ENCODE measurements around the gene KRTAP1-5. TPM values are rescaled to one million over a fixed set of nuclear protein-coding genes. Genes with fewer than 3 reads are reported as not detected.
"Not testable (repeated sequence)": the region's sequence is repeated elsewhere in the genome, so short reads cannot be mapped to it uniquely, and the experiment has no call there.

The KRTAP1-5 gene
- total RNA-seq, 1 experiment from 2014 or later: not detected

DNA sequence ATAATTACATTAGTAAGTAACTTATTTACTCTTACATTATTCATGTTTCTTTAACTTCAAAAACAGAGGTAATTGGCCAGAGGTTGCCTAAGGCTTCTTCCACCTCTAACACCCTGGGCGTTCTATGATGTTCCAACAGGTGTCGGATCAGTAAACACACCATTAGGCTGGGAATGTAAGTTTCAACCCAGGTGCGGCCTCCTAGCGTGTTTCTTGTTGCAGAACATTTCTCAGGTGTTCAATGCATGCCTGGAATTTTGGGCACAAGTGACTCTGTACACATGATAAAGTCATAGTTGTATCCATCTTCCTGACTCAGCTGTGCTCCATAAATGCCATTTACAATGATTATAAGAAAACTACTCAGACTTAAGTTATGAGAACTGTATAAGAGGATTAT is 27.0 kb upstream of the KRTAP1-5 start:
- DNase-seq (ENCODE audit: low spot score): no peak
- in situ Hi-C loops (cut with HindIII; ENCODE audit: low sequenced_read_pairs): no loop called here

DNA sequence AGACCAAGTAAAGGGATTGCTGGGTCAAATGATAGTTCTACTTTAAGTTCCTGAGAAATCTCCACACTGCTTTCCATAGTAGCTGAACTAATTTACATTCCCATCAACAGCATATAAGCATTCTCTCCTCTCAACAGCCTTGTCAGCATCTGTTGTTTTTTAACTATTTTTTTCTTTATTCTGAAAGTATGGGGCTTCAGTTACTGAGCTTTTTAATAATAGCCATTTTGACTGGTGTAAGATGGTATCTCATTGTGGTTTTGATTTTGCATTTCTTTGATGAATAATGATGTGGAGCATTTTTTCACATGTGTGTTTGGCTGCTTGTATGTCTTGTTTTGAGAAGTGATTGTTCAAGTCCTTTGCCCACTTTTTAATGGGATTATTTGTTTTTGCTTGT is 25.6 kb upstream of the KRTAP1-5 start:
- in situ Hi-C loops (cut with HindIII; ENCODE audit: low sequenced_read_pairs): no loop called here
- DNase-seq (ENCODE audit: low spot score): no peak

DNA sequence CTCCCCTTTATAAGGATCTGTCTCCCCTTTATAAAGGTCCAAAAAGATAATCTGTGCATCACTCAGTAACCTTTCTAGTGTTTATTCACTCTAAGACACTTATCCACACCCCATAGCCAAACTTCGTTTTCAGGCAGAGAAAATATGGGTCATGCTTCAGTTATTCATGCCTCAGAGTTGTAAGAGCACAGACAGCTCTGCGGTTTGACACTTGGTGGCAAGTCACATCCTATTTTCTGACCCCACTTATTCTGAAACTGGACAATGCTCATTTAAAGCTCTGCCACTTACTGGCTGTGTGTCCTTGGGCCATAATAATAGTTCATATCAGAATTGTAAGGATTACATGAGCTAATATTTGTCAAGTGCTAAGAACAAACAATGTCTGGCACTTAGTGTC is 22.1 kb upstream of the KRTAP1-5 start:
- no peak for DNase-seq (ENCODE audit: low spot score)
- in situ Hi-C loops (cut with HindIII; ENCODE audit: low sequenced_read_pairs): no loop called here

DNA sequence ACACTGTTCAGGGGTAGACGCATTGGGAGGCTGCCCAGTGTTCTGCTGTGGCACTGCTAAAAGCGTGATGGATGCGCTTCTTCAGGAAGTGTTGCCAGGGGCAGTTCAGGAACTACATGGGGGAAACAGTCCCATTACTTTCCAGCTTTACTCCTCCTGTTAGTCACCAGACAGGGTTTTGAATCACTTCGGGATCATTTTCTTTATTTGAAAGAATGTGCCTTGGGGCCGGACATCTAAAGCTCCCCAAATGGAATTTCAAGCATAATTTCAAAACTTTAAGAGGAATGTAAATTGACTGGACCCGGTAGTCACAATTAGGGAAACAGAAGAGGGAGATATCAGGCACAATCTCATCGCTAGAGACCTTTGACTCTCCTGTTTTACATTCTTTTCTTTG is 21.4 kb upstream of the KRTAP1-5 start:
- in situ Hi-C loops (cut with HindIII; ENCODE audit: low sequenced_read_pairs): no loop called here
- no peak for DNase-seq (ENCODE audit: low spot score)

- DNase-seq (ENCODE audit: low spot score); in situ Hi-C loops (cut with HindIII; ENCODE audit: low sequenced_read_pairs): not testable (repeated sequence)
These were observed 19.9 kb upstream of the KRTAP1-5 start, which contains the start of gene KRTAP2-1 for GRCh38 chr17:41046735-41047465. Gene KRTAP2-1, minus strand, starts transcription at chr17:41047316. Its CDS starts 49 bp downstream, at chr17:41047267.

DNA sequence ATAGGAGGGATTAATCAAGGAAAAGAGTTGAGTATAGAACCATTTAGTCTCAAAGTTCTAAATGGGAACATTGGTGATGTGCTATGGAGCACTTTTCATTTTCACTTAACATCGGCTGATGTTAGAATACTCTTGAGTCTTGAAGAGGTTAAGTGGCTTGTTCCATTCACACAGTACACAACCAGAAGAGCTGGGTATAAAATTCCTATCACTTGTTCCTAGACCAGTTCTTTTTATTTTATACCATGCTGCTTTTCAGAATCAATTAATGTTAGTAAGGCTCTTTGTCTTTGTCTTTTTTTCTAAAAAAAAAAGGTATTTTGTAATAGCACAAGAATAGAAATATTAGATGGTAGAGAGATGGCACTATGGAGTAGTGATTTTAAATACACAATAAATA is 15.9 kb upstream of the KRTAP1-5 start:
- in situ Hi-C loops (cut with HindIII; ENCODE audit: low sequenced_read_pairs): no loop called here
- DNase-seq (ENCODE audit: low spot score): no peak

- DNase-seq (ENCODE audit: low spot score); in situ Hi-C loops (cut with HindIII; ENCODE audit: low sequenced_read_pairs): not testable (repeated sequence)
These were observed 14.0 kb upstream of the KRTAP1-5 start, which contains the start of gene KRTAP1-1 for GRCh38 chr17:41040783-41041571. Gene KRTAP1-1, minus strand, starts transcription at chr17:41041450. Its CDS starts 53 bp downstream, at chr17:41041397.

- no peak for DNase-seq (ENCODE audit: low spot score)
- in situ Hi-C loops (cut with HindIII; ENCODE audit: low sequenced_read_pairs): no loop called here
These were observed 10.9 kb upstream of the KRTAP1-5 start for GRCh38 chr17:41037853-41038350.

DNA sequence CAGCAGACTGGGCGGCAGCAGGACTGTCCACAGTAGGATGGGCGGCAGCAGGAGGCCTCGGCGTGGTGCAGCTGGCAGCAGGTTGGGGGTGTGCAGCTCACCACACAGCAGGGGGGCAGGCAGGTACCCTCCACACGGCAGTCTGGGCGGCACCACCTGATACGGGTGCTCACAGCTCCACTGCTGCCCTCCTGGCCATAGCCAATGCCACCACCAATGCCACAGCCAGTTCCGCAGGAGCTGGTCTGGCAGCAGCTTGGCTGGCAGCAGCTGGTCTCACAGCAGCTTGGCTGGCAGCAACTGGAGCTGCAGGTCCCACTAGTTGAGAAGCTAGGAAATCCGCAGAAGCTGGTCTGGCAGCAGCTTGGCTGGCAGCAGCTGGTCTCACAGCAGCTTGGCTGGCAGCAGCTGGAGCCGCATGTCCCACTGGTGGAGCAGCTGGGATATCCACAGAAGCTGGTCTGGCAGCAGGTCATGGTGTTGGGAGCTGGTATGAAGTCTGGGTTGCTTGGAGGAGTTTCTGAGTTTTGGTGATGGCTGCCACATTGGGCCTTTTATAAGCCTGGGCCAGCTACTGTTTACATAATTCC is 7.4 kb upstream of the KRTAP1-5 start, which contains the start of gene KRTAP1-3:
TSS of gene KRTAP1-3 (minus strand) at position 529 of the 590 bp plus-strand sequence. CDS start at position 476, 53 bp downstream.
- DNase-seq (ENCODE audit: low spot score); in situ Hi-C loops (cut with HindIII; ENCODE audit: low sequenced_read_pairs): not testable (repeated sequence)

DNA sequence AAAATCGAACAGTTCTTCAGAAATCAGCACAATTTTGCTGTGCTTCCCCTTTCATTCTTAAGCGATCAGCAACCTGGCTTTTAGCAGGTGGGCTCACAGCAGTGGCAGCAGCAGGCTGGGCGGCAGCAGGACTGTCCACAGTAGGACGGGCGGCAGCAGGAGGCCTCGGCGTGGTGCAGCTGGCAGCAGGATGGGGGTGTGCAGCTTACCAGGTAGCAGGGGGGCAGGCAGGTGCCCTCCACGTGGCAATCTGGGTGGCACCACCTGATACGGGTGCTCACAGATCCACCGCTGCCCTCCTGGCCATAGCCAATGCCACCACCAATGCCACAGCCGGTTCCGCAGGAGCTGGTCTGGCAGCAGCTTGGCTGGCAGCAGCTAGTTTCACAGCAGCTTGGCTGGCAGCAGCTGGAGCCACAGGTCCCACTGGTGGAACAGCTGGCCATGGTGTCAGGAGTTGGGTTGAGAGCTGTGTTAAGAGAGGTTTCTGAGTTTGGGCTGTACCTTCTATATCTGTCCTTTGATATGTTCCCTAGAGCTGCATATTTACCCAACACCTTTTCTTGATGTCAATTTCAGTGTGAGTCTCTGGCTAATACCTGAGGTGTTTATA is 2.7 kb upstream of the KRTAP1-5 start, which contains the start of gene KRTAP1-4:
TSS of gene KRTAP1-4 (minus strand) at position 563 of the 613 bp plus-strand sequence. CDS start at position 446, 117 bp downstream.
- DNase-seq (ENCODE audit: low spot score): no peak
- in situ Hi-C loops (cut with HindIII; ENCODE audit: low sequenced_read_pairs): no loop called here

DNA sequence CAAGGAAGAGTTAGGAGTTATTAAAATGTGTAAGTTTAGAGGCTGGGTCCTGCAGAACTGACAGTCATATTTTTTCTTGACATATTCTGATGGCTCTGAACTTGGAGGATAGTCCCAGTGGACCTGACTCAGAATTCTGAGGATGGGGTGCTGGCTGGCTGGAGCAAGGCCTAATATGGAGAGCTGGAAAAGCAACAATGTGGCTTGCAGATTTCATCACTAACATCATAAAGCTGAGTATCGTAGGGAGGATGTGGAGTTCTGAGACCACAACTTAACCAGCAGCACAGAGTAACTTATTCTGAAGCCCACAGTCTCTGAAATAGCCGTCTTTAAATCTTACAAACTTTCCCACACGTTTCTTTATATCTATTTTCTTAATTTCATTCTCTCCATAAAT is 2.3 kb downstream of the KRTAP1-5 start:
- in situ Hi-C loops (cut with HindIII; ENCODE audit: low sequenced_read_pairs): no loop called here
- DNase-seq (ENCODE audit: low spot score): no peak

- no peak for DNase-seq (ENCODE audit: low spot score)
- in situ Hi-C loops (cut with HindIII; ENCODE audit: low sequenced_read_pairs): no loop called here
These were observed 6.7 kb downstream of the KRTAP1-5 start for GRCh38 chr17:41020336-41020735.

DNA sequence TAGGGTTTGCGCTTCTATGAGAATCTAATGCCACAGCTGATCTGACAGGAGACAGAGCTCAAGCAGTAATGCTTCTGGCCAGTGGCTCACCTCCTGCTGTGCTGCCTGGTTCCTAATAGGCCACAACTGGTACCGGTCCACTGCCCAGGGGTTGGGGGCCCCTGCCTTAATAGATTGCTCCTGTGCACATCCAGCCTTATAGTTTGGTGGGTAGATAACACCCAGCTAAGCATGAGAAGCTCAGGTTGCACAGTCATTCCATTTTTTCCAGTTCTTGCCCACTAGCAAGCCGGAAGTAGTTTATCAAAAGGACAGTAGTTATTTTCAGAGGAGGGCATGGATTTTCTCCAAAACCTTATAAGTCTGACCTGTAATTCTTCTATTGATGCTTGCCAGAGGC is 7.6 kb downstream of the KRTAP1-5 start:
- in situ Hi-C loops (cut with HindIII; ENCODE audit: low sequenced_read_pairs): no loop called here
- DNase-seq (ENCODE audit: low spot score): no peak

DNA sequence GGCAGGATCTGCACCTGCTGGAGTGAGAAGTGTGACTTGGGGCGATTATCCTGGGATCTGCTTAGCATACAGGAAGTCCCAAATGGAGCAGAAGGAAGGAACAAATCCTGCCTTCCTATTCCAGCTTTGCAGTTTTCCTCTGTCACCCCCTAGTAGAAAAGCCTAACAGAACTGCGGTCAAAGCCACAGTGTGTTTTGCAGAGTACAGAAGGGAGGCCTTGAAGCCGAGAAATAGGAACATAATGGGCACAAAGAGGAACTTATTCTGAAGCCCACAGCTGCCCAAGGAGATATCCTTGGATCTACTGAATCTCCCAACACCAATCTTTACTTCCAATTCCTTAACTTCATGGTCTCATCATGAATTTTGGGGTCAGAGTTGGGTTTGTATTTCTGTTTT is 8.5 kb downstream of the KRTAP1-5 start:
- DNase-seq (ENCODE audit: low spot score): no peak
- in situ Hi-C loops (cut with HindIII; ENCODE audit: low sequenced_read_pairs): no loop called here

GRCh38 chr17:41016578-41017215 is 10.3 kb downstream of the KRTAP1-5 start:
- DNase-seq (ENCODE audit: low spot score): no peak
- in situ Hi-C loops (cut with HindIII; ENCODE audit: low sequenced_read_pairs): no loop called here

DNA sequence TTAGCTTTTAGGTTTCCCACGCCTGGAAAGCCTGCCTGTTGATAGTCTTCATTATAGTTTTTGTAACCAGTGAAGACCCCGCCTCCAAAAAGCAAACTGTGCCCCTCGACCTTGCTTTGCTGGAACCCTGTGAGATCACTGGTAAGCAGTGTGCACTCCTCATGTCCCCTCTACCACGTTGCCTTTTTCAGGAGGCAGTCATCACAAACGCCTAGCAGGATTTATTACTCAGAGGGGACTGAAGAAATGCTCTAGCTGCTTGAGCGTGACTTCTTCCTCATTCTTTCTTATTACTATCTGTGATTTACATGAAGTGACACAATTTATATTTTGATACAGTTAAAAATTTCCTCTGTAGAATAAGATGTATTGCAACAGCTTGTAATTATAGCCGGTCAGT is 11.6 kb downstream of the KRTAP1-5 start:
- DNase-seq (ENCODE audit: low spot score): no peak
- in situ Hi-C loops (cut with HindIII; ENCODE audit: low sequenced_read_pairs): no loop called here

- in situ Hi-C loops (cut with HindIII; ENCODE audit: low sequenced_read_pairs): no loop called here
- peak; percentile 73 for DNase-seq (ENCODE audit: low spot score)
These were observed 13.4 kb downstream of the KRTAP1-5 start for GRCh38 chr17:41013606-41014005.

GRCh38 chr17:41013181-41013580 is 13.8 kb downstream of the KRTAP1-5 start:
- in situ Hi-C loops (cut with HindIII; ENCODE audit: low sequenced_read_pairs): no loop called here
- no peak for DNase-seq (ENCODE audit: low spot score)

All from G401 (cell line).